ENCODE results near the gene PLEKHA7. TPM values are rescaled to one million over a fixed set of nuclear protein-coding genes. Genes with fewer than 3 reads are reported as not detected.

The PLEKHA7 gene
- total and polyA plus RNA-seq, 2 of the 13 experiments (the other 11 are each of a cell fraction or from before 2014, with no cell fraction given), result 17.5 to 18.7 TPM

DNA sequence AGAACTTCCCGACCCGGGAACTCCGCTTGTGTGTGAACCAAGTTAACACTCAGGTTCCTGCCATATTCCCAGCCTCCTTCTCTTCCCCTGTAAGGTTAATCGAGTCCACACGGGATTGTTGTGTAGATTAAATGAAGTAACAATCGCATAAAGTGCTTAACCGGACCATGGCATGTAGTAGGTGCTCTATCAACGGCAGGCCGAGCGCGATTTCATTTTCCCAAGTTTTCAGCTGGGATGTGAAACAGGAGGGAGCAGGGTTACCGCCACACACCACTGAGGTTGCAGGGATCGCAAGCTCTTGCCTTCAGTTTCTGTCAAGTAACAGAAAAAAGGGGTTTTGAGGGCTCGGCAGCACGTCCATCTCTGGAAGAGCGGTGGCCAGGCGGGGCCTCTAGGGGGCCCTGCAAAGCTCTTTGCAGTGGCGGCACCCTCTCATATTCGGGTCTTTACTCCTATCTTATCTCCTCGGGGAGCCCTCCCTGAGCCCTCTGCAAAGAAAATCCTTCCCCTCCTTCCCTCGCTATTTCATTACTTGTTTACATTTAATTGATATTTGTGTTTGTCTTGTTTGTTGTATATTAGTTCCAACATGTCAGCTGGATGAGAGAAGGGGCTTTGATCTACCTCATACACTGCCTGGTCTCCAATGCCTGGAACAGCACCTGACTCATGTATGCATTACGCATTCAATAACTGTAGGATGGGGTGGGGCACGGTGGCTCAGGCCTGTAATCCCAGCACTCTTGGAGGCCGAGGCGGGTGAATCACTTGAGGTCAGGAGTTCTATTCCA lies 816 bp upstream of the PLEKHA7 start (continued):
- TF ChIP-seq IRF9 (CRISPR knock-in tag; IDR thresholded peaks at IDR 0.05; ENCODE audit: borderline replicate concordance) (peak; percentile 62; the same call in 1 of the 2 replicates), KDM1A (CRISPR knock-in tag; IDR thresholded peaks at IDR 0.05) (no peak), MATR3 (CRISPR knock-in tag; IDR thresholded peaks at IDR 0.05) (no peak), ZFP36L2 (CRISPR knock-in tag; IDR thresholded peaks at IDR 0.05) (no peak), HMG20A (CRISPR knock-in tag; IDR thresholded peaks at IDR 0.05; ENCODE audit: borderline replicate concordance) (0 out of 2 replicates have a peak, but pooled peaks have one; percentile 18), STAG1 (CRISPR knock-in tag; IDR thresholded peaks at IDR 0.05) (peak; percentile 18; the same call in 1 of the 2 replicates), ETS1 (CRISPR knock-in tag; IDR thresholded peaks at IDR 0.05) (no peak), ISX (CRISPR knock-in tag; conservative IDR thresholded peaks at IDR 0.05) (no peak), LBX2 (CRISPR knock-in tag; IDR thresholded peaks at IDR 0.05; ENCODE audit: borderline replicate concordance) (no peak), PAX8 (CRISPR knock-in tag; IDR thresholded peaks at IDR 0.05; ENCODE audit: borderline replicate concordance) (no peak), SMYD3 (CRISPR knock-in tag; IDR thresholded peaks at IDR 0.05) (no peak), ADNP (CRISPR knock-in tag; IDR thresholded peaks at IDR 0.05) (no peak), ZNF639 (CRISPR knock-in tag; conservative IDR thresholded peaks at IDR 0.05) (0 out of 2 replicates have a peak, but pooled peaks have one; percentile 20), HOXA5 (CRISPR knock-in tag; IDR thresholded peaks at IDR 0.05) (0 out of 2 replicates have a peak, but pooled peaks have one; percentile 10), ZMYM4 (CRISPR knock-in tag; IDR thresholded peaks at IDR 0.05) (no peak; the same call in 1 of the 2 replicates), TCF7L2 (IDR thresholded peaks at IDR 0.05; ENCODE audit: low read depth, low read length) (no peak), KMT2B (CRISPR knock-in tag; IDR thresholded peaks at IDR 0.05) (no peak), CENPT (CRISPR knock-in tag; IDR thresholded peaks at IDR 0.05; ENCODE audit: low read depth) (no peak), ZNF550 (CRISPR knock-in tag; IDR thresholded peaks at IDR 0.05; ENCODE audit: borderline replicate concordance) (no peak), YEATS4 (CRISPR knock-in tag; IDR thresholded peaks at IDR 0.05; ENCODE audit: borderline replicate concordance) (0 out of 2 replicates have a peak, but pooled peaks have one; percentile 47), XRCC5 (optimal IDR thresholded peaks at IDR 0.05; ENCODE audit: low read length) (peak; percentile 47), PITX1 (CRISPR knock-in tag; IDR thresholded peaks at IDR 0.05) (no peak)
- TF ChIP-seq, protein P1, sequence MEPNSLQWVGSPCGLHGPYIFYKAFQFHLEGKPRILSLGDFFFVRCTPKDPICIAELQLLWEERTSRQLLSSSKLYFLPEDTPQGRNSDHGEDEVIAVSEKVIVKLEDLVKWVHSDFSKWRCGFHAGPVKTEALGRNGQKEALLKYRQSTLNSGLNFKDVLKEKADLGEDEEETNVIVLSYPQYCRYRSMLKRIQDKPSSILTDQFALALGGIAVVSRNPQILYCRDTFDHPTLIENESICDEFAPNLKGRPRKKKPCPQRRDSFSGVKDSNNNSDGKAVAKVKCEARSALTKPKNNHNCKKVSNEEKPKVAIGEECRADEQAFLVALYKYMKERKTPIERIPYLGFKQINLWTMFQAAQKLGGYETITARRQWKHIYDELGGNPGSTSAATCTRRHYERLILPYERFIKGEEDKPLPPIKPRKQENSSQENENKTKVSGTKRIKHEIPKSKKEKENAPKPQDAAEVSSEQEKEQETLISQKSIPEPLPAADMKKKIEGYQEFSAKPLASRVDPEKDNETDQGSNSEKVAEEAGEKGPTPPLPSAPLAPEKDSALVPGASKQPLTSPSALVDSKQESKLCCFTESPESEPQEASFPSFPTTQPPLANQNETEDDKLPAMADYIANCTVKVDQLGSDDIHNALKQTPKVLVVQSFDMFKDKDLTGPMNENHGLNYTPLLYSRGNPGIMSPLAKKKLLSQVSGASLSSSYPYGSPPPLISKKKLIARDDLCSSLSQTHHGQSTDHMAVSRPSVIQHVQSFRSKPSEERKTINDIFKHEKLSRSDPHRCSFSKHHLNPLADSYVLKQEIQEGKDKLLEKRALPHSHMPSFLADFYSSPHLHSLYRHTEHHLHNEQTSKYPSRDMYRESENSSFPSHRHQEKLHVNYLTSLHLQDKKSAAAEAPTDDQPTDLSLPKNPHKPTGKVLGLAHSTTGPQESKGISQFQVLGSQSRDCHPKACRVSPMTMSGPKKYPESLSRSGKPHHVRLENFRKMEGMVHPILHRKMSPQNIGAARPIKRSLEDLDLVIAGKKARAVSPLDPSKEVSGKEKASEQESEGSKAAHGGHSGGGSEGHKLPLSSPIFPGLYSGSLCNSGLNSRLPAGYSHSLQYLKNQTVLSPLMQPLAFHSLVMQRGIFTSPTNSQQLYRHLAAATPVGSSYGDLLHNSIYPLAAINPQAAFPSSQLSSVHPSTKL (CRISPR knock-in tag; IDR thresholded peaks at IDR 0.05), result peak; percentile 20; the same call in 1 of the 2 replicates
